Esophagus squamous epithelium (tissue), 5 donors: ENCODE results near the gene CCPG1. TPM values are rescaled to one million over a fixed set of nuclear protein-coding genes. Genes with fewer than 3 reads are reported as not detected.
"Not testable (repeated sequence)": the region's sequence is repeated elsewhere in the genome, so short reads cannot be mapped to it uniquely, and the experiment has no call there.

Source experiments
- DNase-seq: peaks from one replicate; lab custom pipeline; 2025; lab: John Stamatoyannopoulos, UW
- H3K27ac ChIP-seq, 4 donors: fragments of 200-600 bp; sonication (generic); one replicate each; pipeline ENCODE4 v1.5.1; 2016 to 2019; ENCODE audit warnings: mild to moderate bottlenecking in 1 of 4
- H3K27me3 ChIP-seq, 4 donors: fragments of 200-600 bp; sonication (generic); 1 replicate in 3 of 4; 2 replicates in 1 of 4; pipeline versions ENCODE4 v1.5.1 to v1.6.0; 2017 to 2021; ENCODE audit warnings: antibody characterized with exemption in 1 of 4
- H3K36me3 ChIP-seq, 3 donors: fragments of 200-600 bp; sonication (generic); one replicate each; pipeline ENCODE4 v1.5.1; 2016 to 2019
- H3K4me1 ChIP-seq, 3 donors: fragments of 200-600 bp; sonication (generic); one replicate each; pipeline ENCODE4 v1.5.1; 2017 to 2019
- H3K4me3 ChIP-seq, 4 donors: fragments of 200-600 bp; sonication (generic); 1 replicate in 3 of 4; 2 replicates in 1 of 4; pipeline ENCODE4 v1.5.1; 2016 to 2019; ENCODE audit warnings: mild to moderate bottlenecking in 2 of 4, moderate library complexity in 1 of 4
- H3K9me3 ChIP-seq, 3 donors: fragments of 200-600 bp; sonication (generic); one replicate each; pipeline ENCODE4 v1.5.1; 2016 to 2019
- POLR2A ChIP-seq, 4 donors: fragments of 450-650 bp; IDR thresholded peaks; one replicate each; pipeline ENCODE4 v1.6.1; 2017; ENCODE audit warnings: antibody characterized with exemption in 4 of 4, mild to moderate bottlenecking in 4 of 4, moderate library complexity in 3 of 4
- WGBS, 2 donors: methylation state at CpG; one replicate each; pipeline ENCODE4 v1.1.5; 2018; 5-methylcytosine and 5-hydroxymethylcytosine counted together
- intact Hi-C: fragments of 100-400 bp; cut with DNase I; formaldehyde crosslinking; loops from one replicate; pipeline ENCODE4 v1.15.0; 2022
- total RNA-seq, 4 donors: library from RNA; depleted of rRNA; stranded (reverse); fragments of >200 nt; gene quantifications; one replicate each; pipeline ENCODE4 v1.1.0, GENCODE V29; 2016
- TF ChIP-seq, protein P1 (sequence below), 6 experiments: fragments of 450-650 bp in 4 of 6; fragments of 200-600 bp in 2 of 6; sonication (generic) in 2 of 6; IDR thresholded peaks; one replicate each; pipeline ENCODE4 v1.5.1; 2016 to 2019; ENCODE audit warnings: antibody characterized with exemption in 6 of 6, mild to moderate bottlenecking in 4 of 6, moderate library complexity in 4 of 6
- donor health status: DM: yes; HTN: yes; CAD: no.

CCPG1 gene
- total RNA-seq, 4 donors from 2014 or later: 6.9 to 24.2 (median 15.4) TPM

DNA sequence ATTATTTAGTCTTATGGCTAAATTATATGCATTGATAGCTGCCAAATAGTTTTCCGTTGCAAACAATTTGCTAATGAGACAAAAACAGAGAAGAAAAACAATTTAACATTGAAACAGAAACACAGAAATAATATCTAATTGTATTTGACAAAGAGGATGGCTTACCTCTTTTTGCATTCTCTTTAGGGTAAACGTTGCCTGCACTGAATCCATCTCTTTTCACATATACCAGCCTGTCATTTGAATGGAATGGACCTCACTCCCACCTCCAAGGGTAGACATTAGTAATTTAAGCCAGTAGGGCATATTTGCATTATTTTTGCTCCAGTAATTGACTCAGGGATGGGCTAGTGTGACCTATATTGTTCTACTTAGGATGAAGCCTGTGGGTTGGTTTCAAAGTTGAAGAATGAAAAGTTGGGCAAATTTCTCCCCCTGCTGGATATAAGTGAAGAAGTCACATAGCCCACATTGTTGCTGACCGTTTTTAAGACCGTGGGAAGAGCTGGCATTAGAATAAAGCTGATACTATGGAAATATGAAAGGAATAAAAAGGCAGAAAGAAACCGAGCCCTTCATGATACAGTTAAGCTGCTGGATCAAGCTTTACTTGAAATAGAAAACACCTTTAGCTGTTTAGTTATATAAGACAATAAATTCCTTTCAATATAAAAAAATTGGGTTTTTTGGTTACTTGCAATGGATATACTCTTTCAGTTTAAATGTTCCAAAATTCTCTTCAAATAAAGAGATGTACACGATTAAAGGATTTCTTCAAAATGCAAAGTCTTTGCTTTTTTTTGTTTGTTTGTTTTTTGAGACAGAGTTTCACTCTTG is 27.0 kb upstream of the CCPG1 start:
- H3K27ac ChIP-seq: no peak overlapping the region
- WGBS, 2 donors: 24 to 25% methylated on average over 6 of the region's 6 CpGs
- H3K9me3 ChIP-seq: no peaks in the 10 kb centered on the region
- H3K4me3 ChIP-seq: no peak overlapping the region
- TF ChIP-seq, protein P1, sequence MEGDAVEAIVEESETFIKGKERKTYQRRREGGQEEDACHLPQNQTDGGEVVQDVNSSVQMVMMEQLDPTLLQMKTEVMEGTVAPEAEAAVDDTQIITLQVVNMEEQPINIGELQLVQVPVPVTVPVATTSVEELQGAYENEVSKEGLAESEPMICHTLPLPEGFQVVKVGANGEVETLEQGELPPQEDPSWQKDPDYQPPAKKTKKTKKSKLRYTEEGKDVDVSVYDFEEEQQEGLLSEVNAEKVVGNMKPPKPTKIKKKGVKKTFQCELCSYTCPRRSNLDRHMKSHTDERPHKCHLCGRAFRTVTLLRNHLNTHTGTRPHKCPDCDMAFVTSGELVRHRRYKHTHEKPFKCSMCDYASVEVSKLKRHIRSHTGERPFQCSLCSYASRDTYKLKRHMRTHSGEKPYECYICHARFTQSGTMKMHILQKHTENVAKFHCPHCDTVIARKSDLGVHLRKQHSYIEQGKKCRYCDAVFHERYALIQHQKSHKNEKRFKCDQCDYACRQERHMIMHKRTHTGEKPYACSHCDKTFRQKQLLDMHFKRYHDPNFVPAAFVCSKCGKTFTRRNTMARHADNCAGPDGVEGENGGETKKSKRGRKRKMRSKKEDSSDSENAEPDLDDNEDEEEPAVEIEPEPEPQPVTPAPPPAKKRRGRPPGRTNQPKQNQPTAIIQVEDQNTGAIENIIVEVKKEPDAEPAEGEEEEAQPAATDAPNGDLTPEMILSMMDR (IDR thresholded peaks at IDR 0.05): peak in 5 of 6 experiments; percentile 34 to 57 (median 38)
- no peak for TF ChIP-seq POLR2A (IDR thresholded peaks at IDR 0.05)
- no peaks in the 10 kb centered on the region for H3K27me3 ChIP-seq
- no peaks in the 10 kb centered on the region for H3K36me3 ChIP-seq
- no peak for DNase-seq
- H3K4me1 ChIP-seq: no peaks in the 10 kb centered on the region
- intact Hi-C loops: loop anchor here (10.0 kb wide), 1 partner anchor 230 kb away; no protein-coding TSS in a partner anchor

DNA sequence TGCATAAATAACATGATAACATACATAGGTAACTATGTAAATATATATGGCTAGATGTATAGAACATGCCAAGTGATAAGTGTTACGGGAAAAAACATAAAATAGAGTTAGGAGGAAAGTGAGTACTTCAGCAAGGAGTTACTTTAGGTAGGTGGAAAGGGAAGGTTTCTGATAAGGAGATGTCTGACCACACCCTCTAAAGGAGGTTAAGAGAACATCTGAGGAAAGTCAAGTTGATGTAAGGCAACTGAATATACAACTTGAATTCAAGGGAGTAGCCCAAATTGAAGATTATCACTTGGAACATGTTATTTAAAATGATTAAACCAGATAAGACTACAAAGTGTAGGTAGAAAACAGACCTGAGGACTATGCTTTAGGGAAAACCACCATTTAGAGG is 13.9 kb upstream of the CCPG1 start:
- Histone ChIP-seq H3K36me3 (no peaks in the 10 kb centered on the region), H3K27me3 (no peaks in the 10 kb centered on the region), H3K4me3 (no peak overlapping the region), H3K9me3 (no peaks in the 10 kb centered on the region), H3K4me1 (no peaks in the 10 kb centered on the region), H3K27ac (no peak overlapping the region)
- intact Hi-C loops: no loop called here
- TF ChIP-seq, protein P1 (IDR thresholded peaks at IDR 0.05): no peak
- no peak for TF ChIP-seq POLR2A (IDR thresholded peaks at IDR 0.05)
- DNase-seq: no peak
- WGBS, 2 donors: 0% methylated on average over 1 of the region's 1 CpG

DNA sequence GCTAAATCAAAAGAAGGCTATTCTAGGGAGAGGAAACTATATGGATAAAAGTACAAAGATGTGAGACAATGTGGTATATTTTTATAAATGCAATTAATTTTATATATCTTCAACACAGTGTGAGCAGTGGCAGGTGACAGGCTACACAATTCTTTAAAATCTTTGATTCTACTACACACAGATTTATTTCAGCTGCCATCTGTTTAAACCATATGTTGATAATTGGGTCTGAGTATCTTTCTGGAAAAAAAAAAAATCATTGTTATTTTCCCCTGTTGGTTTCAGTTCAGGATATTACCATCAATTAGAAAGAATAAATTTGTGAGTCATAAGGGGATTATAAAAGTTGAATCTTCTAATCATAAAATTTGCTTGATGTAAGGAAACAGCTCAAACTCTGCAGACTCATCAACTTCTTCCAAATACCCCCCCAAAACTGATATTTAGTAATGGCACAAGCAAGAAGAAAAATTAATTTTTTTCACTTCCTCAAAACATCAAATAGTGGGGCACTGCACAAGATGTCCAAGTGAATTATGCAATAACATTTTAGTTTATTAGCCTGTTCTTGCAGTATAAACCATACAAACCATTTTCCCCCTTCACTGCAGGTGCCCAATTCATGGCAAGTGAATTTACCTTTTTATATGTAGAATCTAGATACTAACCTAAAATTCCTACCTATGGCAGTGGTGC is 12.2 kb upstream of the CCPG1 start:
- H3K4me3 ChIP-seq: no peak overlapping the region
- H3K36me3 ChIP-seq: no peaks in the 10 kb centered on the region
- no peak overlapping the region for H3K27ac ChIP-seq
- no peaks in the 10 kb centered on the region for H3K27me3 ChIP-seq
- no peaks in the 10 kb centered on the region for H3K4me1 ChIP-seq
- no peaks in the 10 kb centered on the region for H3K9me3 ChIP-seq
- intact Hi-C loops: no loop called here
- no peak for DNase-seq
- TF ChIP-seq POLR2A (IDR thresholded peaks at IDR 0.05): no peak
- TF ChIP-seq, protein P1 (IDR thresholded peaks at IDR 0.05): no peak

DNA sequence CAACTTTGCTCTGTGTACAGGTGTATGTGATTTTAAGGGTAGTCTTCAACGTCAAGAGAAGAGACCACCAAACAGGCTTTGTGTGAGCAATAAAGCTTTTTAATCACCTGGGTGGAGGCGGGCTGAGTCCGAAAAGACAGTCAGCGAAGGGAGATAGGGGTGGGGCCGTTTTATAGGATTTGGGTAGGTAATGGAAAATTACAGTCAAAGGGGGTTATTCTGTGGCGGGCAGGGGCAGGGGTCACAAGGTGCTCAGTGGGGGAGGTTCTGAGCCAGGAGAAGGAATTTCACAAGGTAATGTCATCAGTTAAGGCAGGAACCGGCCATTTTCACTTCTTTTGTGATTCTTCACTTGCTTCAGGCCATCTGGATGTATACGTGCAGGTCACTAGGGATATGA is 9.5 kb upstream of the CCPG1 start:
- H3K4me3 ChIP-seq, H3K36me3 ChIP-seq, DNase-seq, H3K9me3 ChIP-seq, H3K27me3 ChIP-seq, H3K4me1 ChIP-seq, H3K27ac ChIP-seq, intact Hi-C loops: not testable (repeated sequence)
- WGBS, 2 donors: 86 to 87% methylated on average over 8 of the region's 8 CpGs

DNA sequence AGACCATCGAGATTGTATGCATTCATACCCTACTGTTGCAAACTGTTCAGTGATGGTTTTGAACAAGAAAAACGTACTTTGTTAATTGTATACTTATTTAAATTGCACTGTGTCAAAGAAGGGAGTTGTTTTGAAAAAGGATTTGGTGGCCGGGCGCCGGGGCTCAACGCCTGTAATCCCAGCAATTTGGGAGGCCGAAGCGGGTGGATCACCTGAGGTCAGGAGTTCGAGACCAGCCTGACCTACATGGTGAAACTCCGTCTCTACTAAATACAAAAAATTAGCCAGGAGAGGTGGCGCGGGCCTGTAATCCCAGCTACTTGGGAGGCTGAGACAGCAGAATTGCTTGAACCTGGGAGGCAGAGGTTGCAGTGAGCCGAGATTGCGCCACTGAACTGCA is 817 bp upstream of the CCPG1 start:
- DNase-seq, intact Hi-C loops, H3K9me3 ChIP-seq, H3K36me3 ChIP-seq, H3K27me3 ChIP-seq: not testable (repeated sequence)
- Histone ChIP-seq H3K4me3 (peak overlapping the region; percentile 79 to 94 (median 91)), H3K4me1 (peaks cover 0 to 46% (median 17%) of the 10 kb centered on the region in 3 donors), H3K27ac (peak overlapping the region; percentile 89 to 97 (median 96))
- WGBS, 2 donors: 57 to 63% methylated on average over 14 of the region's 14 CpGs

DNA sequence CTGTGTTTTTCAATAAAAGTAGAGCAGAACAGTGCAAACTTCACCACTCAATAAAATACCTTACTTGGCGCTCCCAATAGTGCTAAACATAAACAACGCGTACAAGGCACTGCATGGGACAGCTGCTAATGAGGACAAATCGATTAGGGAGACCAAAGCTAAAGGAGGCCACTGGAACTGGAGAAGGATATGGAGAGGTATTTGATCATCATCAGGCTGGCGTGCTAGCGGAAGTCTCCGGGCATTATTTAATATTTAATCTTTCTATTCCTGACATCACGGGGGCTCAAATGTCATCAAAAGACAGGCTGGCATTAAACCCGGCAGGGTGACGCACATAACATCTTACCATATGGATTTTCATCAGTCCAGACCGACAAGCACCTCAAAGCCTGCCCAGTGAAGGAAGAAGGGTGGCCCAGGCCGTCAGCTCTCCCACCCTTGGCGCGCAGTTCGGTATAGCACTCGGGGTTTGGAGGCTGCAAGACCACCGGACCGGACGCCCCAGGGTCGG is 604 bp downstream of the CCPG1 start:
- Histone ChIP-seq H3K27me3 (no peaks in the 10 kb centered on the region), H3K36me3 (no peaks in the 10 kb centered on the region), H3K4me3 (peak overlapping the region; percentile 79 to 94 (median 91)), H3K4me1 (peaks cover 0 to 60% (median 24%) of the 10 kb centered on the region in 3 donors), H3K27ac (peak overlapping the region; percentile 89 to 97 (median 96)), H3K9me3 (no peaks in the 10 kb centered on the region)
- DNase-seq: no peak
- TF ChIP-seq, protein P1 (IDR thresholded peaks at IDR 0.05): no peak
- TF ChIP-seq POLR2A (IDR thresholded peaks at IDR 0.05): no peak
- 2 to 3% methylated on average over 8 to 10 of the region's 20 CpGs for WGBS, 2 donors
- intact Hi-C loops: no loop called here
